Activated naive CD8-positive, alpha-beta T cell treated with anti-CD3 and anti-CD28 coated beads for 36 hours (primary cell): ENCODE data around the gene ZNRD2. TPM values are rescaled to one million over a fixed set of nuclear protein-coding genes. Genes with fewer than 3 reads are reported as not detected.
"Not testable (repeated sequence)": the region's sequence is repeated elsewhere in the genome, so short reads cannot be mapped to it uniquely, and the experiment has no call there.

ENCODE experiments used
- DNase-seq: peaks from one replicate; pipeline ENCODE4 v3.0.0; 2021
- H3K27ac Mint-ChIP-seq: one replicate; pipeline ENCODE4 v1.8.0; 2022; ENCODE audit warnings: mild to moderate bottlenecking, moderate library complexity, mixed read lengths
- H3K27me3 Mint-ChIP-seq: one replicate; pipeline ENCODE4 v1.8.0; 2022; ENCODE audit warnings: mild to moderate bottlenecking, mixed read lengths
- H3K36me3 Mint-ChIP-seq: one replicate; pipeline ENCODE4 v1.8.0; 2021; ENCODE audit warnings: mild to moderate bottlenecking, mixed read lengths
- H3K4me1 Mint-ChIP-seq: one replicate; pipeline ENCODE4 v1.8.0; 2021; ENCODE audit warnings: mixed read lengths
- H3K4me3 Mint-ChIP-seq: one replicate; pipeline ENCODE4 v1.8.0; 2022; ENCODE audit warnings: mild to moderate bottlenecking, moderate library complexity, mixed read lengths
- H3K9me3 Mint-ChIP-seq: one replicate; pipeline ENCODE4 v1.8.0; 2022; ENCODE audit warnings: mixed read lengths
- total RNA-seq, 2 experiments: library from RNA; stranded (reverse); gene quantifications; one replicate each; pipeline ENCODE4 v1.2.3, GENCODE V29; 2021

ZNRD2 gene
- total RNA-seq, 2 experiments from 2014 or later = 59.1 to 63.3 TPM

GRCh38 chr11:65558002-65558929 is 12.0 kb upstream of the ZNRD2 start, which contains the start of gene LTBP3:
Gene LTBP3 (minus strand): TSS chr11:65558359. CDS start chr11:65557959, 400 bp downstream.
- DNase-seq = peak; percentile 48
- H3K4me3 Mint-ChIP-seq = peak within 1 kb of the TSS; percentile 85
- H3K27ac Mint-ChIP-seq = peak within 1 kb of the TSS; percentile 80
- peaks cover 50% of the 10 kb centered on the region for H3K4me1 Mint-ChIP-seq
- H3K27me3 Mint-ChIP-seq = no peaks in the 10 kb centered on the region
- H3K36me3 Mint-ChIP-seq = peaks cover 3% of the 10 kb centered on the region
- no peaks in the 10 kb centered on the region for H3K9me3 Mint-ChIP-seq

GRCh38 chr11:65558930-65559509 is 11.3 kb upstream of the ZNRD2 start:
- Mint-ChIP-seq H3K36me3 (peaks cover 3% of the 10 kb centered on the region), H3K4me1 (peaks cover 54% of the 10 kb centered on the region), H3K4me3 (peak overlapping the region; percentile 54), H3K9me3 (no peaks in the 10 kb centered on the region), H3K27ac (peak overlapping the region; percentile 71), H3K27me3 (no peaks in the 10 kb centered on the region)
- DNase-seq = no peak

GRCh38 chr11:65559535-65559934 is 10.7 kb upstream of the ZNRD2 start:
- H3K36me3 Mint-ChIP-seq = peaks cover 3% of the 10 kb centered on the region
- H3K27me3 Mint-ChIP-seq = no peaks in the 10 kb centered on the region
- H3K4me1 Mint-ChIP-seq = peaks cover 50% of the 10 kb centered on the region
- H3K27ac Mint-ChIP-seq = peak overlapping the region; percentile 71
- peak; percentile 46 for DNase-seq
- H3K9me3 Mint-ChIP-seq = no peaks in the 10 kb centered on the region
- no peak overlapping the region for H3K4me3 Mint-ChIP-seq

- no peaks in the 10 kb centered on the region for H3K9me3 Mint-ChIP-seq
- peaks cover 48% of the 10 kb centered on the region for H3K4me1 Mint-ChIP-seq
- H3K27me3 Mint-ChIP-seq = no peaks in the 10 kb centered on the region
Observed at GRCh38 chr11:65559951-65560537, 10.2 kb upstream of the ZNRD2 start.

GRCh38 chr11:65560555-65561418 is 9.5 kb upstream of the ZNRD2 start:
- H3K36me3 Mint-ChIP-seq = peaks cover 3% of the 10 kb centered on the region
- no peaks in the 10 kb centered on the region for H3K9me3 Mint-ChIP-seq
- H3K4me1 Mint-ChIP-seq = peaks cover 48% of the 10 kb centered on the region
- H3K4me3 Mint-ChIP-seq = no peak overlapping the region
- peak overlapping the region; percentile 4 for H3K27ac Mint-ChIP-seq
- no peaks in the 10 kb centered on the region for H3K27me3 Mint-ChIP-seq
- no peak for DNase-seq

More at GRCh38 chr11:65559951-65560537, 10.2 kb upstream of the ZNRD2 start:
- Mint-ChIP-seq H3K27ac (peak overlapping the region; percentile 7), H3K36me3 (peaks cover 3% of the 10 kb centered on the region), H3K4me3 (no peak overlapping the region)
- no peak for DNase-seq

GRCh38 chr11:65562020-65562419 is 8.3 kb upstream of the ZNRD2 start:
- DNase-seq = no peak

GRCh38 chr11:65562788-65563187 is 7.5 kb upstream of the ZNRD2 start:
- Mint-ChIP-seq H3K9me3 (no peaks in the 10 kb centered on the region), H3K27me3 (no peaks in the 10 kb centered on the region), H3K4me1 (peaks cover 48% of the 10 kb centered on the region)

More at GRCh38 chr11:65562020-65562419, 8.3 kb upstream of the ZNRD2 start:
- Mint-ChIP-seq H3K27ac (no peak overlapping the region), H3K4me1 (peaks cover 49% of the 10 kb centered on the region), H3K4me3 (no peak overlapping the region), H3K36me3 (no peaks in the 10 kb centered on the region), H3K9me3 (no peaks in the 10 kb centered on the region), H3K27me3 (no peaks in the 10 kb centered on the region)

GRCh38 chr11:65563601-65564000 is 6.7 kb upstream of the ZNRD2 start:
- Mint-ChIP-seq H3K4me3 (no peak overlapping the region), H3K27ac (no peak overlapping the region), H3K27me3 (no peaks in the 10 kb centered on the region), H3K9me3 (no peaks in the 10 kb centered on the region), H3K4me1 (peaks cover 53% of the 10 kb centered on the region), H3K36me3 (peaks cover 3% of the 10 kb centered on the region)
- no peak for DNase-seq

More at GRCh38 chr11:65562788-65563187, 7.5 kb upstream of the ZNRD2 start:
- Mint-ChIP-seq H3K4me3 (no peak overlapping the region), H3K36me3 (no peaks in the 10 kb centered on the region), H3K27ac (no peak overlapping the region)
- no peak for DNase-seq

GRCh38 chr11:65564879-65565559 is 5.3 kb upstream of the ZNRD2 start:
- not testable (repeated sequence) for H3K9me3 Mint-ChIP-seq, DNase-seq, H3K27me3 Mint-ChIP-seq, H3K4me3 Mint-ChIP-seq, H3K36me3 Mint-ChIP-seq
- peak overlapping the region; percentile 93 for H3K27ac Mint-ChIP-seq
- H3K4me1 Mint-ChIP-seq = peaks cover 49% of the 10 kb centered on the region

- no peak for DNase-seq
- Mint-ChIP-seq H3K27ac (peak overlapping the region; percentile 93), H3K4me3 (peak overlapping the region; percentile 42), H3K9me3 (no peaks in the 10 kb centered on the region), H3K36me3 (peaks cover 10% of the 10 kb centered on the region), H3K27me3 (no peaks in the 10 kb centered on the region), H3K4me1 (peaks cover 41% of the 10 kb centered on the region)
Observed at GRCh38 chr11:65565624-65566453, 4.4 kb upstream of the ZNRD2 start.

- H3K9me3 Mint-ChIP-seq = no peaks in the 10 kb centered on the region
- H3K27ac Mint-ChIP-seq = peak overlapping the region; percentile 97
- H3K4me3 Mint-ChIP-seq = peak overlapping the region; percentile 100
- H3K4me1 Mint-ChIP-seq = peaks cover 54% of the 10 kb centered on the region
- no peaks in the 10 kb centered on the region for H3K27me3 Mint-ChIP-seq
- DNase-seq = no peak
- peaks cover 27% of the 10 kb centered on the region for H3K36me3 Mint-ChIP-seq
Observed at GRCh38 chr11:65569164-65569972, 909 bp upstream of the ZNRD2 start.

- Mint-ChIP-seq H3K4me1 (peaks cover 49% of the 10 kb centered on the region), H3K4me3 (peak overlapping the region; percentile 100), H3K9me3 (no peaks in the 10 kb centered on the region), H3K27me3 (no peaks in the 10 kb centered on the region), H3K27ac (peak overlapping the region; percentile 97), H3K36me3 (peaks cover 27% of the 10 kb centered on the region)
- DNase-seq = no peak
Observed at GRCh38 chr11:65571420-65571819, 1.1 kb downstream of the ZNRD2 start.

- peak overlapping the region; percentile 100 for H3K4me3 Mint-ChIP-seq
- peaks cover 49% of the 10 kb centered on the region for H3K4me1 Mint-ChIP-seq
- DNase-seq = no peak
- H3K27ac Mint-ChIP-seq = peak overlapping the region; percentile 79
- peaks cover 27% of the 10 kb centered on the region for H3K36me3 Mint-ChIP-seq
- no peaks in the 10 kb centered on the region for H3K9me3 Mint-ChIP-seq
- H3K27me3 Mint-ChIP-seq = no peaks in the 10 kb centered on the region
Observed at GRCh38 chr11:65571940-65572339, 1.7 kb downstream of the ZNRD2 start.
